HEK293T (cell line): ENCODE measurements around the gene NLRP7.
"Not testable (repeated sequence)": the region's sequence is repeated elsewhere in the genome, so short reads cannot be mapped to it uniquely, and the experiment has no call there.

Source experiments
- ARNT ChIP-seq: fragments of 450-650 bp; IDR thresholded peaks from 2 replicates; pipeline ENCODE4 v1.6.1; 2017; ENCODE audit warnings: mild to moderate bottlenecking
- ELF4 ChIP-seq: fragments of 450-650 bp; IDR thresholded peaks from 2 replicates; pipeline ENCODE4 v1.6.1; 2017; ENCODE audit warnings: antibody characterized with exemption
- HDGF ChIP-seq: fragments of 450-650 bp; IDR thresholded peaks from 2 replicates; pipeline ENCODE4 v1.6.1; 2017; ENCODE audit warnings: antibody characterized with exemption, borderline replicate concordance
- SP1 ChIP-seq: fragments of 450-650 bp; IDR thresholded peaks from 2 replicates; pipeline ENCODE4 v1.6.1; 2017

DNA sequence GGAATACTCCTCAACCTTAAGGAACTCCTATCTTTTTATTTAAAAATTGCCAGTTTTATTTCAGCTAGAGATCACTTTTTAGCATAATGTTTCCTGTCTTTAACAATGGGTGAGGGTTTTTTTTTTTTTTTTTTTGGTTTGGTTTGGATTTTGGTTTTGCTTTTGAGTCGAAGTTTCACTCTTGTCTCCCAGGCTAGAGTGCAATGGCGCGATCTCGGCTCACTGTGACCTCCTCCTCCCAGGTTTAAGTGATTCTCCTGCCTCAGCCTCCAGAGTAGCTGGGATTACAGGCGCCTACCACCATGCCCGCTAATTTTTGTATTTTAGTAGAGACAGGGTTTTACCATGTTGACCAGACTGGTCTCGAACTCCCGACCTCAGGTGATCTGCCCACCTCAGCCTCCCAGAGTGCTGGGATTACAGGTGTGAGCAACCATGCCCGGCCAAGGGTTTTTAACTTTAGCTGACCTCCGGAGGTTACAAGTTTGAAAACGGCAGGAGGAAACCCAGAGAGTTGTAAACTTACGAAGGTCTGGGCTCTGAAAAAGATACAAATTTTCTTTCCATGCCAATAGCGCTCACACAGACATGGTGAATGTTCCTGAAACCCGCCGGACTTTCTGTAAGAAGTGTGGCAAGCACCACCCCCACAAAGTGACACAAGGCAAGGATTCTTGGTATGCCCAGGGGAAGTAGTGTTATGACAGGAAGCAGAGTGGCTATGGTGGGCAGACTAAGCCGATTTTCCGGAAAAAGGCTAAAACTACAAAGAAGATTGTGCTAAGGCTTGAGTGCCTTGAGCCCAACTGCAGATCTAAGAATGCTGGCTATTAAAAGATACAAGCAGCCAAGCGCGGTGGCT is 26.1 kb upstream of the NLRP7 start:
- not testable (repeated sequence) for TF ChIP-seq HDGF, ARNT, SP1, ELF4
